GM12801 (cell line): ENCODE results near the gene PGBD5.

ENCODE experiments used
- CTCF ChIP-seq: IDR thresholded peaks from one replicate; pipeline ENCODE4 v1.5.1; 2011; ENCODE audit warnings: control low read depth; ENCODE audit not compliant: insufficient read length; ENCODE audit errors: extremely low read depth

Gene PGBD5

GRCh38 chr1:230266456-230266855 is 159.7 kb downstream of the PGBD5 start:
- no peak for TF ChIP-seq CTCF

- TF ChIP-seq CTCF = no peak
Measured at GRCh38 chr1:230265200-230266115, 160.7 kb downstream of the PGBD5 start.
